GM12878 (cell line): ENCODE measurements around the gene SH2B3. TPM values are rescaled to one million over a fixed set of nuclear protein-coding genes. Genes with fewer than 3 reads are reported as not detected.

Experiments
- ATAC-seq: fragments of 200-7000 bp; cut with Tn5 transposase; 3 replicates; pipeline ENCODE4 v1.9.1; 2020; ENCODE audit warnings: mild to moderate bottlenecking, moderate library complexity
- BruUV-seq: library from RNA; stranded (reverse); fragments of 400-500 nt; replicated peaks from 2 replicates; lab custom pipeline; 2021; lab: Mats Ljungman, UMichigan
- CTCF ChIA-PET: fragments of 300-600 bp; sonication (Branson Sonifier 250); formaldehyde crosslinking; extraction: SDS; loops from one replicate; lab custom pipeline; 2021; ENCODE audit warnings: inconsistent platforms; lab: Yijun Ruan, JAX
- POLR2A ChIA-PET: fragments of 350-600 bp; formaldehyde crosslinking; extraction: SDS; loops from one replicate; lab custom pipeline; 2021; ENCODE audit warnings: inconsistent platforms; lab: Charles Lee
- RAD21 ChIA-PET: fragments of 300-600 bp; sonication (Branson Sonifier 250); formaldehyde crosslinking; loops from one replicate; lab custom pipeline; 2023; ENCODE audit warnings: antibody characterized with exemption; ENCODE audit not compliant: unreplicated experiment; lab: Charles Lee
- SMC1A ChIA-PET: fragments of 300-600 bp; sonication (Branson Sonifier 250); formaldehyde crosslinking; loops from one replicate; lab custom pipeline; 2023; ENCODE audit not compliant: unreplicated experiment, uncharacterized antibody; lab: Charles Lee
- DNase-seq: peaks from one replicate; pipeline ENCODE4 v3.0.0-alpha.2; 2011; ENCODE audit warnings: low read depth, low spot score
- FAIRE-seq: peaks from 3 replicates; lab custom pipeline; 2011; peaks lifted over from hg19 to GRCh38; lab: Jason Lieb, UNC
- H2AFZ ChIP-seq: 2 replicates; pipeline ENCODE4 v1.6.0; 2011; ENCODE audit warnings: low read depth, low read length, control low read depth; ENCODE audit not compliant: control insufficient read depth
- H3K27ac ChIP-seq: 2 replicates; pipeline ENCODE4 v1.5.1; 2011; ENCODE audit warnings: control low read depth; ENCODE audit not compliant: control insufficient read depth, insufficient read depth
- H3K27me3 ChIP-seq, 2 experiments: replicated peaks in 1 of 2; 2 replicates each; pipeline versions ENCODE4 v1.6.0 to v1.6.1; 2011; ENCODE audit warnings: low read length in 1 of 2; ENCODE audit not compliant: control insufficient read depth in 2 of 2, insufficient read depth in 2 of 2
- H3K36me3 ChIP-seq, 2 experiments: 2 replicates each; pipeline ENCODE4 v1.5.1; 2011; ENCODE audit warnings: low read length in 1 of 2; ENCODE audit not compliant: control insufficient read depth in 2 of 2, insufficient read depth in 2 of 2
- H3K4me1 ChIP-seq: 2 replicates; pipeline ENCODE4 v1.6.1; 2011; ENCODE audit warnings: mild to moderate bottlenecking, low read length, moderate library complexity, mixed read lengths; ENCODE audit not compliant: control insufficient read depth, insufficient read depth
- H3K4me2 ChIP-seq: 2 replicates; pipeline ENCODE4 v1.6.0; 2011; ENCODE audit warnings: control low read depth; ENCODE audit not compliant: control insufficient read depth, insufficient read depth
- H3K4me3 ChIP-seq: fragments of 200-600 bp; sonication (generic); 2 replicates; pipeline ENCODE4 v1.5.1; 2016
- H3K79me2 ChIP-seq: 2 replicates; pipeline ENCODE4 v1.6.0; 2011; ENCODE audit warnings: low read length; ENCODE audit not compliant: control insufficient read depth, insufficient read depth
- H3K9ac ChIP-seq: 2 replicates; pipeline ENCODE4 v1.8.0; 2011; ENCODE audit warnings: low read length, control low read depth, mixed read lengths; ENCODE audit not compliant: control insufficient read depth, insufficient read depth
- H3K9me3 ChIP-seq: replicated peaks from 3 replicates; pipeline ENCODE4 v1.5.1; 2011; ENCODE audit warnings: mild to moderate bottlenecking, low read length; ENCODE audit not compliant: control insufficient read depth, insufficient read depth
- H4K20me1 ChIP-seq: 2 replicates; pipeline ENCODE4 v1.6.0; 2011; ENCODE audit not compliant: control insufficient read depth, insufficient read depth
- POLR2AphosphoS2 ChIP-seq: IDR thresholded peaks from 2 replicates; pipeline ENCODE4 v1.6.1; 2011; ENCODE audit warnings: low read depth, mild to moderate bottlenecking, low read length, improper control_type of control experiment, moderate library complexity
- POLR2AphosphoS5 ChIP-seq: IDR thresholded peaks from 2 replicates; pipeline ENCODE4 v1.6.1; 2011; ENCODE audit warnings: mild to moderate bottlenecking, low read length, inconsistent platforms
- TARDBP ChIP-seq: IDR thresholded peaks from 2 replicates; pipeline ENCODE4 v1.6.1; 2016; ENCODE audit warnings: borderline replicate concordance
- YY1 ChIP-seq: IDR thresholded peaks from 2 replicates; pipeline ENCODE4 v1.6.1; 2011; ENCODE audit warnings: low read depth, mild to moderate bottlenecking, low read length
- WGBS: methylation state at CpG from one replicate; pipeline ENCODE4 v1.1.6; 2016; ENCODE audit warnings: low lambda C conversion rate; ENCODE audit not compliant: insufficient replicate concordance, insufficient coverage; ENCODE audit errors: missing lambda C conversion rate; 5-methylcytosine and 5-hydroxymethylcytosine counted together
- in situ Hi-C: fragments of 300-500 bp; cut with MboI; formaldehyde crosslinking; loops from 9 replicates; pipeline ENCODE4 v1.14.3; 2018; ENCODE audit warnings: mixed read lengths
- intact Hi-C: fragments of 100-400 bp; cut with micrococcal nuclease; formaldehyde crosslinking; loops from one replicate; pipeline ENCODE4 v1.14.2; 2022; ENCODE audit not compliant: unreplicated experiment
- polyA plus RNA-seq, 11 experiments: library from polyadenylated mRNA; depleted of rRNA in 4 of 11; unstranded in 6 of 11; stranded (reverse) in 5 of 11; fragments of >200 nt; fragmentation: Nextera tagmentation in 4 of 11; fragmentation: Illumina TruSeq in 1 of 11; extraction: Ambion mirVana in 4 of 11; extraction: Trizol in 1 of 11; gene quantifications; 1 replicate in 1 of 11; 2 replicates in 10 of 11; pipeline versions ENCODE4 v1.2.1 to v1.2.3, GENCODE V29; 2011 to 2016; ENCODE audit warnings: inconsistent platforms in 2 of 11, missing spikeins in 2 of 11, low read depth in 1 of 11
- total RNA-seq, 4 experiments: library from RNA; depleted of rRNA in 3 of 4; stranded (reverse); fragments of >200 nt in 3 of 4; fragmentation: Illumina TruSeq in 1 of 4; extraction: Trizol in 1 of 4; gene quantifications; 2 replicates each; pipeline versions ENCODE4 v1.2.1 to v1.2.3, GENCODE V29; 2013 to 2021

Gene SH2B3
- total and polyA plus RNA-seq, 10 of the 15 experiments (the other 5 are each of a cell fraction or from before 2014, with no cell fraction given) = 5.8 to 46.4 (median 23.3) TPM

DNA sequence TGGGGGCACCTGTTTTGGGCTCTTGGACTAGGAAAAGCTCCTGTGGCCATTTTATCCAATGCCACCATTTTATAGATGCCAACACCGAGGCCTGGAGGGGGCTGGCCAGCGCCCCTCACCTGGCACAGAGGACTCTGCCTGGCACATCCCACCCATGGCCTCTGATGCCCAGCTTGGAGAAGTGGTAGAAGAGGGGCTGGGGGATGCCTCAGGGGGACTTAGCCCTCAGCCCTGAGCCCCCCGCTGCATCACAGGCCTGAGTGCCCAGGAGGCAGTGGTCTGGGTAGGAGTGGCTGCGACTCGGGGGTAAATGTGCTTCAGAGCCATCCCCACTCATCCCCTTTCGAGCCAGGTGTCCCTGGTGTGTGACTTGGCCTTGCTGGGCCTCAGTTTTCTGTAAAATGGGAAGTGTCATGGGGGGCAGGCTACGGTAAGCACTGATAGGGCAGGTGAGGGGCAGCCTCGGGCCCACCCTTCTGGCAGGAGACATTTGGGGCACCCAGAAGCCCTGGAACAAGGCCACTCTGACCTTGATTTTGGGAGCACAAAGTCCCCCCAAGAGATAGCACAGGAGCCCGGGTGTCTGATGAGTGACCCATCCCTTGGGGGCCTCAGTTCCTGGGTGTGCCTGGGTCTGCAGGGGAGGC lies 22.5 kb downstream of the SH2B3 start:
- peak overlapping the region; percentile 18; the same call in 1 of the 2 replicates for H2AFZ ChIP-seq
- peak overlapping the region; percentile 59 for H3K9ac ChIP-seq
- peaks cover 11 to 12% of the 10 kb centered on the region in 2 experiments for H3K36me3 ChIP-seq
- ChIA-PET RAD21 (interaction anchor here (1.0 to 5.2 kb wide), 6 partner anchors 16 to 24 kb away, joined by 3 to 53 read pairs (median 22); no protein-coding TSS in a partner anchor), SMC1A (interaction anchor here (1.4 to 7.7 kb wide), 4 partner anchors 16 to 34 kb away, joined by 4 to 57 read pairs (median 24); no protein-coding TSS in a partner anchor), CTCF (interaction anchor here (0.8 to 10.2 kb wide), 5 partner anchors 10 to 31 kb away, joined by 4 to 160 read pairs (median 5); no protein-coding TSS in a partner anchor), POLR2A (interaction anchor here (1.0 to 12.0 kb wide), 3 partner anchors 15 to 31 kb away, joined by 3 to 188 read pairs (median 50); partner anchors contain the start of gene SH2B3)
- in situ Hi-C loops = loop anchor here (25.0 kb wide), 1 partner anchor 1784 kb away; the partner anchor contains the start of gene TPCN1
- H4K20me1 ChIP-seq = peaks cover 7% of the 10 kb centered on the region; the same call in 1 of the 2 replicates
- TF ChIP-seq POLR2AphosphoS5 = 0 out of 2 replicates have a peak, but pooled peaks have one; percentile 4
- 0 out of 2 replicates have a peak, but pooled peaks have one; percentile 18 for TF ChIP-seq POLR2AphosphoS2
- TF ChIP-seq YY1 = peak; percentile 45
- TF ChIP-seq TARDBP = no peak
- DNase-seq (no peak), ATAC-seq (no peak; the same call in 1 of the 3 replicates), FAIRE-seq (no peak)
- intact Hi-C loops = no loop called here
- no TSS peak for BruUV-seq
- peaks cover 73% of the 10 kb centered on the region for H3K4me1 ChIP-seq
- H3K79me2 ChIP-seq = peaks cover 80% of the 10 kb centered on the region
- H3K4me3 ChIP-seq = peak overlapping the region; percentile 52
- no peaks in the 10 kb centered on the region for H3K9me3 ChIP-seq
- 61% methylated on average over 9 of the region's 9 CpGs for WGBS
- H3K27ac ChIP-seq = peak overlapping the region; percentile 95
- no peaks in the 10 kb centered on the region for H3K27me3 ChIP-seq
- H3K4me2 ChIP-seq = peak overlapping the region; percentile 99
